GM23248 (cell line): ENCODE results near the gene PLXDC2. TPM values are rescaled to one million over a fixed set of nuclear protein-coding genes. Genes with fewer than 3 reads are reported as not detected.

ENCODE experiments used
- DNase-seq: peaks from one replicate; pipeline ENCODE4 v3.0.0-alpha.2; 2015
- H2AFZ ChIP-seq: fragments of 200-600 bp; sonication (generic); 2 replicates; pipeline ENCODE4 v1.6.1; 2016; ENCODE audit warnings: antibody characterized with exemption
- H3F3A ChIP-seq: fragments of 200-600 bp; sonication (generic); 2 replicates; pipeline ENCODE4 v1.6.1; 2016; ENCODE audit warnings: mild to moderate bottlenecking, antibody characterized with exemption, mixed run types; ENCODE audit not compliant: insufficient read depth
- H3K27ac ChIP-seq: fragments of 200-600 bp; sonication (generic); 2 replicates; pipeline ENCODE4 v1.5.1; 2016; ENCODE audit warnings: mild to moderate bottlenecking
- H3K27me3 ChIP-seq: fragments of 200-600 bp; sonication (generic); replicated peaks from 2 replicates; pipeline ENCODE4 v1.6.1; 2016; ENCODE audit warnings: mild to moderate bottlenecking; ENCODE audit not compliant: insufficient read depth
- H3K36me3 ChIP-seq: fragments of 200-600 bp; sonication (generic); 2 replicates; pipeline ENCODE4 v1.6.1; 2016; ENCODE audit warnings: low read depth, mild to moderate bottlenecking
- H3K4me1 ChIP-seq: fragments of 200-600 bp; sonication (generic); 2 replicates; pipeline ENCODE4 v1.6.1; 2016; ENCODE audit warnings: mild to moderate bottlenecking; ENCODE audit not compliant: insufficient read depth
- H3K4me2 ChIP-seq: fragments of 200-600 bp; sonication (generic); one replicate; pipeline ENCODE4 v1.6.1; 2016; ENCODE audit warnings: mild to moderate bottlenecking; ENCODE audit not compliant: unreplicated experiment
- H3K4me3 ChIP-seq: fragments of 200-600 bp; sonication (generic); 2 replicates; pipeline ENCODE4 v1.5.1; 2016; ENCODE audit warnings: mild to moderate bottlenecking
- H3K79me2 ChIP-seq: fragments of 200-600 bp; sonication (generic); 2 replicates; pipeline ENCODE4 v1.6.1; 2016; ENCODE audit warnings: mild to moderate bottlenecking; ENCODE audit not compliant: insufficient read depth
- H3K9ac ChIP-seq: fragments of 200-600 bp; sonication (generic); 2 replicates; pipeline ENCODE4 v1.6.1; 2016; ENCODE audit warnings: mild to moderate bottlenecking
- H3K9me2 ChIP-seq: fragments of 200-600 bp; sonication (generic); 2 replicates; pipeline ENCODE4 v1.6.1; 2016; ENCODE audit warnings: mixed run types, mild to moderate bottlenecking, moderate library complexity; ENCODE audit not compliant: insufficient read depth
- H3K9me3 ChIP-seq: fragments of 200-600 bp; sonication (generic); one replicate; pipeline ENCODE4 v1.6.1; 2017; ENCODE audit warnings: low read depth
- H4K20me1 ChIP-seq: fragments of 200-600 bp; sonication (generic); 2 replicates; pipeline ENCODE4 v1.6.0; 2016; ENCODE audit not compliant: insufficient read depth
- EZH2 ChIP-seq: fragments of 200-600 bp; sonication (generic); IDR thresholded peaks from 2 replicates; pipeline ENCODE4 v1.6.1; 2018; ENCODE audit warnings: antibody characterized with exemption, mild to moderate bottlenecking; ENCODE audit not compliant: insufficient read depth, poor library complexity, severe bottlenecking
- EZH2phosphoT487 ChIP-seq: fragments of 200-600 bp; sonication (generic); IDR thresholded peaks from 2 replicates; pipeline ENCODE4 v1.6.1; 2018; ENCODE audit warnings: antibody characterized with exemption, moderate library complexity, mild to moderate bottlenecking, low read depth; ENCODE audit not compliant: insufficient read depth
- WGBS, 2 experiments: methylation state at CpG; one replicate each; pipeline ENCODE4 v1.1.6; 2015 to 2017; ENCODE audit warnings: low lambda C conversion rate in 2 of 2, low coverage in 1 of 2; ENCODE audit errors: missing lambda C conversion rate in 2 of 2; 5-methylcytosine and 5-hydroxymethylcytosine counted together
- in situ Hi-C: fragments of 300-500 bp; cut with MboI; formaldehyde crosslinking; loops from 2 replicates; pipeline ENCODE4 v1.15.0; 2020
- polyA plus RNA-seq: library from polyadenylated mRNA; unstranded; fragments of >200 nt; fragmentation: Nextera tagmentation; extraction: Ambion mirVana; gene quantifications from 2 replicates; pipeline ENCODE4 v1.2.1, GENCODE V29; 2016
- total RNA-seq: library from RNA; depleted of rRNA; stranded (reverse); fragments of >200 nt; shearing (Covaris generic); gene quantifications from 2 replicates; pipeline ENCODE4 v1.2.3, GENCODE V29; 2014

The PLXDC2 gene
- total and polyA plus RNA-seq, 2 experiments from 2014 or later, result 0.81 to 2.3 TPM

DNA sequence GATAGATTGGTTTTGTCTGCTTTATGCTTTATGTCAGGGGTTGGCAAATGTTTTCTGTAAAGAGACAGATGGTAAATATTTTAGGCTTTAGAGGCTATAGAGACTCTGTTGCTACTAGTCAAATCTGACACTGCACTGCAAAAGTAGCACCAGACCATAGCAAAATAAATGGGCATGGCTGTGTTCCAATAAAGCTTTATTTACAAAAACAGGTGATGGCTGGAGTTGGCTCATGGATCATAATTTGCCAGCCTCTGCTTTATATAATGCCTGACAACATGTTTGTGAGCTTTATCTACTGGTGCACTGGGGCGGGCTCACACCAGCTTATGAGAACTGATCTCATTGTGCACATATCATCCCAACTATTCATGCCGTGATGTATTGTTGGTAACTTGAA, 120.1 kb downstream of the PLXDC2 start:
- H3K4me3 ChIP-seq, result no peak overlapping the region
- H3K4me1 ChIP-seq, result no peaks in the 10 kb centered on the region
- H3K9me2 ChIP-seq, result no peaks in the 10 kb centered on the region
- no peaks in the 10 kb centered on the region for H3K9me3 ChIP-seq
- no peak overlapping the region for H3K9ac ChIP-seq
- H3K27me3 ChIP-seq, result no peaks in the 10 kb centered on the region
- no peak overlapping the region for H3K4me2 ChIP-seq
- no peak overlapping the region for H3K27ac ChIP-seq
- no peak for DNase-seq
- no peak overlapping the region for H2AFZ ChIP-seq
- H4K20me1 ChIP-seq, result no peaks in the 10 kb centered on the region
- TF ChIP-seq EZH2phosphoT487, result no peak
- no peak for TF ChIP-seq EZH2
- in situ Hi-C loops, result no loop called here
- H3K36me3 ChIP-seq, result no peaks in the 10 kb centered on the region
- no peaks in the 10 kb centered on the region for H3F3A ChIP-seq
- WGBS, 2 experiments, result 69 to 71% methylated on average over 2 of the region's 2 CpGs
- no peaks in the 10 kb centered on the region for H3K79me2 ChIP-seq

DNA sequence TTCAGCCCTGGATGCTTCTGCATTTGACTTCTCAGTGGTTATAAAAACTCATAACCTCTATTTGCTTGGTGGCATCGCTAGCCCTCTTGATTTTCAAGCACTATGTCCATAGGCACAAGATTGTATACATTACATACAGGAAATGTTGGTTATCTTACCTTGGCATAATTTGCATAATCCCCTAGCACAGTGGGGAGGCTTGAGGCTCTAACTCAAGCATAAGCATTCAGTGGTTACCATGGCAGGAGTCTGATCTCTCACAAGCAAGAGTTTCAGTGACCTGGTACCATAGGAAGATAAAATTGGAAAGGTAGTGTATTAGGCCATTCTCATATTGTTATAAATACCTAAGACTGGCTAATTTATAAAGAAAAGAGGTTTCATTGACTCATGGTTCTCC, 121.8 kb downstream of the PLXDC2 start:
- no peak for TF ChIP-seq EZH2phosphoT487
- TF ChIP-seq EZH2, result no peak
- Histone ChIP-seq H3K27ac (no peak overlapping the region), H2AFZ (no peak overlapping the region), H3K9ac (no peak overlapping the region), H3F3A (no peaks in the 10 kb centered on the region), H3K79me2 (no peaks in the 10 kb centered on the region), H3K4me3 (no peak overlapping the region), H3K36me3 (no peaks in the 10 kb centered on the region), H3K9me3 (no peaks in the 10 kb centered on the region), H3K4me2 (no peak overlapping the region), H3K9me2 (no peaks in the 10 kb centered on the region), H3K27me3 (no peaks in the 10 kb centered on the region), H4K20me1 (no peaks in the 10 kb centered on the region), H3K4me1 (no peaks in the 10 kb centered on the region)
- WGBS, 2 experiments, result 54 to 75% methylated on average over 1 of the region's 1 CpG
- in situ Hi-C loops, result no loop called here
- no peak for DNase-seq

DNA sequence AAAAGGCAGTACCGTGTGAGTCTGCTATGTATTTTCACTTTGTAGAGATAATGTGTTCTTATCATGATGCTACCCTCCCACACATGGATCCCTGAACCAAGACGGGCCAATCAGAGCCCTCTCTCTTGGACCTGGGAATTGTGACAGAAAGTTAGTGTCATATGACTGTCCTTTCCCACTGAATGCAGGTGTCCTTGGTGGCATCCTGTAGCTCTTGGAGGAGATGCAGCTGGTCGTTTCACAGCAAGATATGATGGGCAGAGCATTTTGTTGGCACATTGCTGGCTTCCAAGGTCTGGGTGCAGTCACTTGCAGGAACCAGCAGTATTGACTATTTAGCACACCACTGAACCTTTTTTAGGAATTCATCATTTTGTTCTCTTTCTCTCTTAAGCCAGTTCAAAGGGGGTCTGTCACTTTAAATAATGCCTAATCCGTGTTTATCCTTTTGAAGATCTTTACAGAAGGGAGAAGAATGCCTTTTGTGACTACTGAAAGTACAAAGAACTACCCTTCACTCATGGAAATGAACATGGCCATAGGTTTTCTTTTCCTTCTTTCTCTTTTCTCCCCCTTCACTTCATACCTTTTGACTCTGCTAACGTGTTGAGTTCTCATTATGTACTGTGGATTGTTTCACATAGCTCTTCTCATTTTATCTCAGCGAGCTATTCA, 125.1 kb downstream of the PLXDC2 start:
- H2AFZ ChIP-seq, result no peak overlapping the region
- H3K36me3 ChIP-seq, result no peaks in the 10 kb centered on the region
- no peak for DNase-seq
- in situ Hi-C loops, result no loop called here
- H3K9ac ChIP-seq, result no peak overlapping the region
- H3K4me3 ChIP-seq, result no peak overlapping the region
- H3K9me2 ChIP-seq, result no peaks in the 10 kb centered on the region
- no peak for TF ChIP-seq EZH2
- no peak overlapping the region for H3K27ac ChIP-seq
- no peaks in the 10 kb centered on the region for H3K79me2 ChIP-seq
- no peaks in the 10 kb centered on the region for H4K20me1 ChIP-seq
- no peak overlapping the region for H3K4me2 ChIP-seq
- no peaks in the 10 kb centered on the region for H3K9me3 ChIP-seq
- H3F3A ChIP-seq, result no peaks in the 10 kb centered on the region
- no peaks in the 10 kb centered on the region for H3K27me3 ChIP-seq
- WGBS, 2 experiments, result 37% methylated on average over 6 of the region's 6 CpGs
- H3K4me1 ChIP-seq, result no peaks in the 10 kb centered on the region

DNA sequence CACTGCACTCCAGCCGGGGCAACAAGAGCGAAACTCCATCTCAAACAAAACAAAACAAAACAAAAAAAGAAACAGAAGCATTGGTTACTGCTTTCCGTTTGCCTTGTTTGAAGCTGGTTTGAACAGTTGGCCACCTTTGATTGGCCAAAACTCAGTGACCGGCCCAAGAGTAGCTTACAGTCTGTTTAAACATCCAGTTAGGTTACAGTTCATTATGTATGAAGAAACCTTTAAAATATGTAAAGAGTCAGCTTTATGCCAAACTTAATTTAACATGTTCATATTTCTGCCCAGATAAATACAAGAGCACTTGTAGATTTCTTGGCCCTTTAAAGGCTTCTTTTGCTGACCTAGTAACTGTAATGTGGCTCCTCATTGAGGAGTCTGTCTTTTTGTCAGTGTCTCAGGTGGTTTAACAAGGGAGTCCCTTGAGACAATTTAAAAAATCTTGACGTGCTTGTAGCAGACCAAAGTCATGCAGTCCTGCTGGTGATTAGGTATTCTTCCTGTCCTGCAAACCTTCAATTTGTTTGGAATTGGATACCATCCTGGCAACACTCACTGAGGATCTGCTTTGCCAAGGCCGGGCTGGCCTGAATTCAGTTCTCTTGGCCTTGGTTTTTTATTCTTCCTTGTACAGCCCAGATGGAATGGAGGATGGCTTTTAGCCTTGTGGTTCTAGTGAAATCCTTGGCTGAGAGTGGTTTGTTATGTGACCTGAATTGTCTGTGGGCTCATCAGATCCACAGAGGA, 128.9 kb downstream of the PLXDC2 start:
- 40 to 47% methylated on average over 6 of the region's 6 CpGs for WGBS, 2 experiments
- H3K9me2 ChIP-seq, result no peaks in the 10 kb centered on the region
- in situ Hi-C loops, result no loop called here
- TF ChIP-seq EZH2phosphoT487 (no peak), EZH2 (no peak)
- H3K4me3 ChIP-seq, result no peak overlapping the region
- no peaks in the 10 kb centered on the region for H3K27me3 ChIP-seq
- H3K79me2 ChIP-seq, result no peaks in the 10 kb centered on the region
- no peak overlapping the region for H3K4me2 ChIP-seq
- H4K20me1 ChIP-seq, result no peaks in the 10 kb centered on the region
- no peaks in the 10 kb centered on the region for H3K4me1 ChIP-seq
- no peak for DNase-seq
- H3K27ac ChIP-seq, result no peak overlapping the region
- H2AFZ ChIP-seq, result no peak overlapping the region
- H3K36me3 ChIP-seq, result no peaks in the 10 kb centered on the region
- H3F3A ChIP-seq, result no peaks in the 10 kb centered on the region
- no peak overlapping the region for H3K9ac ChIP-seq
- no peaks in the 10 kb centered on the region for H3K9me3 ChIP-seq
